Measurements from ENCODE around the gene PXDN. TPM values are rescaled to one million over a fixed set of nuclear protein-coding genes. Genes with fewer than 3 reads are reported as not detected.

Gene PXDN
- total RNA-seq, 1 experiment from 2014 or later, result 102 TPM

DNA sequence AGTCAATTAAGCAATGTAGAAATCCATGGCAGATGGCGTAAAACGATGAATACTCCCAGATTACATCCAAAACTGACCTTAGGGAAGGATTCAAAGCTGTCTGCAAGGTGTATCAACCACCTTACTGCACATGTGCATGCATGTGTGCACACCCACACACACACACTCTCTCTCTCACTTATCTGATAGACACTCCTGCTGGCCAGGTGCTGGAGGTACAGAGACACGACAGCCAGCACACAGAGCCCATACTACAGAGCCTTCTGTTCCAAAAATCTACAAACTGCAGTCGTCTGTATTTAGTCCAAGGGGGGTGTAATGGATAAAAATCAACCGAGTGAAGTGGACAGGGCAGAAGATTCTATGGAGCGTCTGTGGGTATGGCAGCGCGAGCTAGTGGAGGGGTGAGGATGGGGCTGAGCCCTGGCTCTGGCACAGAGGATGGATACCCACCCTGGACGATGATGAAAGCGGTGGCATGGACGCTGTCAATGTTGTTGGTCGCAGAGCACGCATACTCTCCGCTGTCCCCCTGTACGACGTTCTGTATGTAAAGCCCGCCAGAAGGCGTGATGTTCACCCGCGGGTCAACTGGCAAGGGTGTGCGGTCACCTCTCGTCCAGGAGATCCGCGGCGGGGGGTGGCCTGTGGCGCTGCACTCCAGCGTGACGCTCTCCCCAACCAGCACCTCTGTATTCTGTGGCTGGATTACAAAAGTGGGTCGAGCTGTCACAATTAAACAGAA lies 78.4 kb downstream of the PXDN start:
- DNase-seq, result no peak
- Histone ChIP-seq H3K27me3 (ENCODE audit: control insufficient read depth, insufficient read depth, low read length) (no peaks in the 10 kb centered on the region), H3K36me3 (replicated peaks; ENCODE audit: control insufficient read depth, insufficient read depth, low read length) (peaks cover 17% of the 10 kb centered on the region), H3K4me3 (ENCODE audit: insufficient read depth, low read depth, low read length) (no peak overlapping the region)

DNA sequence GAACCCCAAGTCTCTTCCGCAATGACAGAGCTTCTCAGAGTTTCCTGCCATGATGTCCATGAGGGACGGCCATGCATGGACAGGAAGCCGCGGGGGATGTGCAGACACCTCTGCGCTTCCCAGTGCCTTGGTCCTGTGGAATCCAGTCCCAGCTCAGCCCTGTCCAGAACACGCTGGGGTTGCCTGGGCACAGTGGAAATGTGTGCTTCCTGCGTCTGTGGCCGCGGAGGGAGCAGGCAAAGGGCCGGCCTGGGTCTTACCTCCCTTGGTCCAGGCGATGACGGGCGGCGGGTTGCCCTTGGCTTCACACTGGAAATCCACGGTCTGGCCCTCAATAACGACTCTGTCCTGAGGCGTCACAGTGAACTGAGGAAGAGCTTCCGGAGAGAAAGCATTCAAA lies 79.6 kb downstream of the PXDN start:
- Histone ChIP-seq H3K27me3 (ENCODE audit: control insufficient read depth, insufficient read depth, low read length) (no peaks in the 10 kb centered on the region), H3K4me3 (ENCODE audit: insufficient read depth, low read depth, low read length) (no peak overlapping the region), H3K36me3 (replicated peaks; ENCODE audit: control insufficient read depth, insufficient read depth, low read length) (peaks cover 26% of the 10 kb centered on the region)
- no peak for DNase-seq

DNA sequence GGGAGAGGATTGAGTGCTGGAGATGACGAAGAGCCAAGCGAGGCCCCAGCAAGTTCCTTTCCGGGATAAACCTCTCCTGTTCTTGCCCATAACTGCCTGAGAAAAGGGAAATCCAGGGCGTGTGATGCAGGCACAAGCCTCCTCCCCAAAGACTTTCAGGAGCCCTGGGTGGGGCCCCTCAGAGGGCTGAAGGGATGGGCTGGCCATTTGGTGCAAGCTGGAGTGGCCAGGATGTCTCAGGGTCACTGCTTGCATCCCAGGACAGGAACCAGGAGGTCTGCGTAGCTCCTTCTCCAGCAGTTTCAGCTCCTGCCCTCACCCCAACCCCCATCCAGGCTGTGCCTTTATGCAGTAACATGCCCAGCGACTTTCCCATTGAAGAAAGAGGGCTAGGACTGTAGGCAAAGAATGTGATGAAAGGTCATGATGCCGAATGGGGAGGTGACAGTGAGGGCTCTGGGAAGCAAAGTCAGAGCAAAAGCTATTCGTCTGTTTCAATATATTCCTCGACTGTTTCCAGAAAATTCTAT lies 80.2 kb downstream of the PXDN start:
- Histone ChIP-seq H3K27me3 (ENCODE audit: control insufficient read depth, insufficient read depth, low read length) (no peaks in the 10 kb centered on the region), H3K4me3 (ENCODE audit: insufficient read depth, low read depth, low read length) (no peak overlapping the region), H3K36me3 (replicated peaks; ENCODE audit: control insufficient read depth, insufficient read depth, low read length) (peaks cover 26% of the 10 kb centered on the region)
- no peak for DNase-seq

GRCh38 chr2:1663621-1664020 lies 80.7 kb downstream of the PXDN start:
- Histone ChIP-seq H3K27me3 (ENCODE audit: control insufficient read depth, insufficient read depth, low read length) (no peaks in the 10 kb centered on the region), H3K4me3 (ENCODE audit: insufficient read depth, low read depth, low read length) (no peak overlapping the region), H3K36me3 (replicated peaks; ENCODE audit: control insufficient read depth, insufficient read depth, low read length) (peaks cover 26% of the 10 kb centered on the region)
- no peak for DNase-seq

- Histone ChIP-seq H3K27me3 (ENCODE audit: control insufficient read depth, insufficient read depth, low read length) (no peaks in the 10 kb centered on the region), H3K4me3 (ENCODE audit: insufficient read depth, low read depth, low read length) (no peak overlapping the region), H3K36me3 (replicated peaks; ENCODE audit: control insufficient read depth, insufficient read depth, low read length) (peaks cover 26% of the 10 kb centered on the region)
- no peak for DNase-seq
Observed at GRCh38 chr2:1662606-1663180, 81.6 kb downstream of the PXDN start.

DNA sequence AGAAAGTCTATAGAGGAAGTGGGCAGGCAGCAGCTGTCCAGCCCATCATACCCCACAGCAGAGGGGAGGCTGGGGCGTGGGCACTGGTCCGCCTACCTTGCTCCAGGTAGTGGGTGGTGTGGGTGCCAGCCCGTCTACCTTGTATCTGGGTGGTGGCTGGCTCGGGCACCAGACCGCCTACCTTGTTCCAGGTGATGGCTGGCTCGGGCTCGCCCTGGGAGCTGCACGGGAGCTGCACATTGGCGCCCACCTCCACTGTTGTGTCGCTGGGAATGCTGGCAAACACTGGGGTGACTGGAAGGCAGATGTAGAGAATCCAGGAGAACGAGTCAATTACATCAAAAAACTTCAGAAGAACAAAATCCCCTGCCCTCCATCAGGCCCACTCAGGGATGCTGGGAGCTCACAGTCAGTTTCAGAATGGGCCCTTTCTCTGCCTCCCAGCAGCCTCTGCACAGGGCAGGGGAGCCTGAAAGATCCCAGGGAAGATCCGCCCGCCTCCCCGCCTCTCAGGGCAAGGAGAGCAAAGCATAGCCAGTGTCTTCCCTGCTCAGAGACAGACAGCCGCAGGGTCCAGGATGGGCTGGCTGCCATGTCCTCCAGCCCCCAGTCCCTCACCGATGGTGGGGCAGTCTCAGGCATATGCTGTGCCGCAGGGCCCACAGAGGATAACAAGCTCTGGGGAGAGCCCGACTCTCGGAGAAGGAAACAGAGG lies 82.3 kb downstream of the PXDN start:
- Histone ChIP-seq H3K36me3 (replicated peaks; ENCODE audit: control insufficient read depth, insufficient read depth, low read length) (peaks cover 26% of the 10 kb centered on the region), H3K4me3 (ENCODE audit: insufficient read depth, low read depth, low read length) (no peak overlapping the region), H3K27me3 (ENCODE audit: control insufficient read depth, insufficient read depth, low read length) (no peaks in the 10 kb centered on the region)
- DNase-seq, result no peak

GRCh38 chr2:1660656-1661640 lies 83.4 kb downstream of the PXDN start:
- H3K27me3 ChIP-seq (ENCODE audit: control insufficient read depth, insufficient read depth, low read length), result no peaks in the 10 kb centered on the region
- peaks cover 26% of the 10 kb centered on the region for H3K36me3 ChIP-seq (replicated peaks; ENCODE audit: control insufficient read depth, insufficient read depth, low read length)
- no peak overlapping the region for H3K4me3 ChIP-seq (ENCODE audit: insufficient read depth, low read depth, low read length)
- DNase-seq, result no peak

- DNase-seq, result no peak
- H3K36me3 ChIP-seq (replicated peaks; ENCODE audit: control insufficient read depth, insufficient read depth, low read length), result peaks cover 22% of the 10 kb centered on the region
- no peak overlapping the region for H3K4me3 ChIP-seq (ENCODE audit: insufficient read depth, low read depth, low read length)
- no peaks in the 10 kb centered on the region for H3K27me3 ChIP-seq (ENCODE audit: control insufficient read depth, insufficient read depth, low read length)
Observed at GRCh38 chr2:1659951-1660565, 84.3 kb downstream of the PXDN start.

DNA sequence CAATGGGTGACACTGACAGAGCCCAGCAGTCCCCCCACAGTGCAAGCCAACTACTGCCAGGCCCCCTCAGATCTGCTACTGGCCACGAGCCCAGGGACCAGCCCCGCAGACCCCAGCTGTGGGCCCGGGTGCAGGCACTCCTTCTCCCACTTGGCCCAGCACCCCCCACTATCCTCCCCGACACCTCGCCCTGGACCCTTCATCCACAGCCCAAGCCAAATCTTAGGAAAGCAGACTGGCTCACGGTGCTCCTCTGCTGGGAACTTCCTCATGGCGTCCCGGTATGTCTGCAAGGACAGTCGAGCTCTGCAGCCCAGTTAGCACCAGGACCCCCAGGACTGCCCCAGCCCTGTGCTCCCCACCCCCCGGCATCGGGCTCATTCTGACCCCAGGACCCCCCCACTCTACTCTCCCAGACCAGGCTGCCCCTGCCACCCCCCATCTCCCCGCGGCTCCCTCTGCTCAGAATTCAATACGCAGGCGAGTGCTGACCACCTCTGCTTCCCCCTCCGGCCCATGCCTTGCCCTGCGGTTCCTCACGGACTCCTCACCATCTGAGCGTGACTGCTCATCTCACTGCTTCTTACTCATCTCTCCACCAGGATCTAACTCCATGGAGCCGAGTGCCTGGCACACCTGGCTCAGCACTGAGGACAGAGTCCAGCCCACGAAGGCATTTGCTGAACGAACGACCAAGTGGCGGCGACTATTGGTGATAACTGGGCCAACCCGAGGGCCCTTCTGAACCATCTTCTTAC lies 85.7 kb downstream of the PXDN start:
- H3K36me3 ChIP-seq (replicated peaks; ENCODE audit: control insufficient read depth, insufficient read depth, low read length), result peaks cover 15% of the 10 kb centered on the region

GRCh38 chr2:1656961-1657841 lies 87.1 kb downstream of the PXDN start:
- peaks cover 16% of the 10 kb centered on the region for H3K36me3 ChIP-seq (replicated peaks; ENCODE audit: control insufficient read depth, insufficient read depth, low read length)
- DNase-seq, result peak; percentile 70
- no peak overlapping the region for H3K4me3 ChIP-seq (ENCODE audit: insufficient read depth, low read depth, low read length)
- no peaks in the 10 kb centered on the region for H3K27me3 ChIP-seq (ENCODE audit: control insufficient read depth, insufficient read depth, low read length)

More for the DNA sequence above, 85.7 kb downstream of the PXDN start:
- Histone ChIP-seq H3K4me3 (ENCODE audit: insufficient read depth, low read depth, low read length) (no peak overlapping the region), H3K27me3 (ENCODE audit: control insufficient read depth, insufficient read depth, low read length) (no peaks in the 10 kb centered on the region)
- no peak for DNase-seq

DNA sequence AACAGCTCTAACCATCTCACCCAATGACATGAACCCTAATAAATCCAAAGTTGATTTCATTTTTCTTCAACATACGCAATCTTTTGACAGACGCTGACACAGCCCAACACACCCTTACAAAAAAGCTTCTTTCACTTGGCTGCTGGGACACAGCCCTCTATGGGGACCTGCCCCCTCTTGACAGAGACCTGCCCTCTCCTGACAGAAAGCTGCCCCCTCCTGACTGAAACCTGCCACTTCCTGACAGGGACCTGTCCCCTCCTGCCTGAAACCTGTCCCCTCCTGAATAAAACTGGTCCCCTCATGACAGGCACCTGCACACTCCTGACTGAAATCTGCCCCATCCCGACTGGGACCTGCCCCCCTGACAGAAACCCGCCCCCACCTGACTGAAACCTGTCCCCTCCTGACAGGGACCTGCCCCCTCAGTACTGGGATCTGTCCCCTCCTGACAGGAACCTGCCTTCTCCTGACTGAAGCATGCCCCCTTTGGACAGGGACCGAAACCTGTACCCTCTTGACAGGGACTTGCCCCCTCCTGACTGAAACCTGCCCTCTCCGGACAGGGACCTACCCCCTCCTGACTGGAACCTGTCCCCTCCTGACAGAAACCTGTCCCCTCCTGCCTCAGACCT lies 87.9 kb downstream of the PXDN start:
- H3K27me3 ChIP-seq (ENCODE audit: control insufficient read depth, insufficient read depth, low read length), result no peaks in the 10 kb centered on the region
- no peak overlapping the region for H3K4me3 ChIP-seq (ENCODE audit: insufficient read depth, low read depth, low read length)
- DNase-seq, result peak; percentile 73
- H3K36me3 ChIP-seq (replicated peaks; ENCODE audit: control insufficient read depth, insufficient read depth, low read length), result peaks cover 16% of the 10 kb centered on the region

DNA sequence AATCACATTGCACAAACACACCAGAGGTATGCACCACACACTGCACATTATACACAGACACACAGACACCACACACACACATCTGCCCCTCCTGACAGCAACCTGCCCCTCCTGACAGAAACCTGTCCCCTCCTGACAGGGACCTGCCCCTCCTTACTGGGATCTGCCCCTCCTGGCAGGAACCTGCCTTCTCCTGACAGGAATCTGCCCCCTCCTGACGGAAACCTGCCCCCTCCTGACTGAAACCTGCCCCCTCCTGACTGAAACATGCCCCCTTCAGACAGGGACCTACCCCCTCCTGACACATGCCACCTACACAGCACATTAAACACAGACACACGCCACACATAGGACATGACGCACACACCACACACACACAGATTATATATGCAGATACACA lies 88.9 kb downstream of the PXDN start:
- H3K27me3 ChIP-seq (ENCODE audit: control insufficient read depth, insufficient read depth, low read length), result no peaks in the 10 kb centered on the region
- H3K36me3 ChIP-seq (replicated peaks; ENCODE audit: control insufficient read depth, insufficient read depth, low read length), result peaks cover 10% of the 10 kb centered on the region
- no peak for DNase-seq
- H3K4me3 ChIP-seq (ENCODE audit: insufficient read depth, low read depth, low read length), result no peak overlapping the region
